Activated T-helper 17 cell treated with anti-CD3 and anti-CD28 coated beads, Interleukin-2, amount 50 U/mL, for 72 hours (primary cell): Measurements from ENCODE around the gene FAM107B. TPM values are rescaled to one million over a fixed set of nuclear protein-coding genes. Genes with fewer than 3 reads are reported as not detected.

Experiments
- ATAC-seq: fragments of 150-1000 bp; cut with Tn5 transposase; replicated peaks from 2 replicates; pipeline ENCODE4 v1.10.0; 2021; ENCODE audit warnings: mild to moderate bottlenecking, moderate library complexity
- H3K27ac Mint-ChIP-seq: one replicate; pipeline ENCODE4 v1.8.0; 2022; ENCODE audit warnings: mixed read lengths
- H3K27me3 Mint-ChIP-seq: one replicate; pipeline ENCODE4 v1.8.0; 2022; ENCODE audit warnings: mixed read lengths
- H3K36me3 Mint-ChIP-seq: one replicate; pipeline ENCODE4 v1.8.0; 2022; ENCODE audit warnings: low read depth, mild to moderate bottlenecking, mixed read lengths
- H3K4me1 Mint-ChIP-seq: one replicate; pipeline ENCODE4 v1.8.0; 2022; ENCODE audit warnings: mixed read lengths
- H3K4me3 Mint-ChIP-seq: one replicate; pipeline ENCODE4 v1.8.0; 2022; ENCODE audit warnings: mild to moderate bottlenecking, mixed read lengths
- H3K9me3 Mint-ChIP-seq: one replicate; pipeline ENCODE4 v1.8.0; 2022; ENCODE audit warnings: mixed read lengths
- total RNA-seq, 2 donors: library from RNA; stranded (reverse); gene quantifications; one replicate each; pipeline ENCODE4 v1.2.3, GENCODE V29; 2022

Gene FAM107B
- total RNA-seq, 2 donors from 2014 or later: 143 to 188 TPM

DNA sequence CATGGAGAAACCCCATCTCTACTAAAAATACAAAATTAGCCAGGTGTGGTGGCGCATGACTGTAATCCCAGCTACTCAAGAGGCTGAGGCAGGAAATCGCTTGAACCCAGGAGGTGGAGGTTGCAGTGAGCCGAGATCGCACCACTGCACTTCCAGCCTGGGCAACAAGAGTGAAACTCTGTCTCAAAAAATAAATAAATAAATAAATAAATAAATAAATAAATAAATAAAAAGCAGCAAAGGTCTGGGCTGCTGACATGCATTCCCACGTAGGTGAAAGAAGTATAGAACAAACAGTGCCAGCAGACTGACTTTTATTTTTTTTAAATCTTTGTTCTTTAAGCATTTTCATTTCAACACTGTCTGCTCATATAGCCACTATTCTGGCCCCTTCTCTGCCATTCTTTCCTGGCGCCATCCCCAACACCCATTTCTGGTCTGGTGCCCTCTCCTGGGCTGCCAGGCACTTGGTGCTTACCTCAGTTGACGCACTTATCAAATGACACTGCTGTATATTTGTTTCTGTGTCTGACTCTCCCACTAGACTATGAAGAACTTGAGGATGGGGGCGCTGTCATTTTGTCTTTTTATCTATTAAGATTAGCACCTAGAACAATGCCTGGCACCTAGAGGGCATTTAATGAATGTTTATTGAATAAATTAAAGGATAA is 15.6 kb downstream of the FAM107B start:
- peak; percentile 38 for ATAC-seq
- Mint-ChIP-seq H3K27ac (no peak overlapping the region), H3K4me1 (no peaks in the 10 kb centered on the region), H3K36me3 (no peaks in the 10 kb centered on the region), H3K27me3 (no peaks in the 10 kb centered on the region), H3K4me3 (no peak overlapping the region), H3K9me3 (no peaks in the 10 kb centered on the region)

- no peaks in the 10 kb centered on the region for H3K9me3 Mint-ChIP-seq
These were observed 16.2 kb downstream of the FAM107B start for GRCh38 chr10:14758451-14758850.

DNA sequence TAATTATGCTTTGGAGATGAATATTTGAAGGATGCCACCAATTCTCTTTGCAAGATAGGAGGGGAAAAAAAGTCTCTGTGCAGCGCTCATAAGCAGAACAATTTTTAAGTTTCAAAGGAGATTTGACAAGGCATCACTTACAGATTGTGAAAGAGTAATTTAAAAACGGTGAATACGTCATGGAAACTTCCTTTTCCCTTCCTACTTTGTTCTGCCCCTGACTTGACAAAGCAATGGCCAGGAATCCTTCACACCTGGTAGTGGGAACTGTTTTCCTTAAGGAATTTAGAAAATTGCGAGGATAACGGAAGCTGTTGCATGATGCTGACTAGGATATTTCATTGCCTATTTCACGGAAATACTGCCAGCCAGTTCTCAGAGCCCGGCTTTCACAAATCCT is 16.7 kb downstream of the FAM107B start:
- Mint-ChIP-seq H3K4me1 (no peaks in the 10 kb centered on the region), H3K4me3 (no peak overlapping the region), H3K36me3 (no peaks in the 10 kb centered on the region), H3K27me3 (no peaks in the 10 kb centered on the region), H3K9me3 (no peaks in the 10 kb centered on the region), H3K27ac (no peak overlapping the region)
- ATAC-seq: no peak

More at GRCh38 chr10:14758451-14758850, 16.2 kb downstream of the FAM107B start:
- ATAC-seq: no peak
- H3K27me3 Mint-ChIP-seq: no peaks in the 10 kb centered on the region
- no peaks in the 10 kb centered on the region for H3K4me1 Mint-ChIP-seq
- no peak overlapping the region for H3K4me3 Mint-ChIP-seq
- H3K27ac Mint-ChIP-seq: no peak overlapping the region
- no peaks in the 10 kb centered on the region for H3K36me3 Mint-ChIP-seq

- H3K36me3 Mint-ChIP-seq: no peaks in the 10 kb centered on the region
- no peak overlapping the region for H3K4me3 Mint-ChIP-seq
- no peaks in the 10 kb centered on the region for H3K27me3 Mint-ChIP-seq
- no peak for ATAC-seq
- H3K27ac Mint-ChIP-seq: no peak overlapping the region
- H3K4me1 Mint-ChIP-seq: no peaks in the 10 kb centered on the region
- no peaks in the 10 kb centered on the region for H3K9me3 Mint-ChIP-seq
These were observed 17.3 kb downstream of the FAM107B start for GRCh38 chr10:14757394-14757793.

GRCh38 chr10:14753441-14753840 is 21.3 kb downstream of the FAM107B start:
- no peaks in the 10 kb centered on the region for H3K36me3 Mint-ChIP-seq
- H3K27me3 Mint-ChIP-seq: no peaks in the 10 kb centered on the region
- no peak overlapping the region for H3K4me3 Mint-ChIP-seq
- H3K27ac Mint-ChIP-seq: no peak overlapping the region
- H3K4me1 Mint-ChIP-seq: no peaks in the 10 kb centered on the region
- no peak for ATAC-seq
- no peaks in the 10 kb centered on the region for H3K9me3 Mint-ChIP-seq

DNA sequence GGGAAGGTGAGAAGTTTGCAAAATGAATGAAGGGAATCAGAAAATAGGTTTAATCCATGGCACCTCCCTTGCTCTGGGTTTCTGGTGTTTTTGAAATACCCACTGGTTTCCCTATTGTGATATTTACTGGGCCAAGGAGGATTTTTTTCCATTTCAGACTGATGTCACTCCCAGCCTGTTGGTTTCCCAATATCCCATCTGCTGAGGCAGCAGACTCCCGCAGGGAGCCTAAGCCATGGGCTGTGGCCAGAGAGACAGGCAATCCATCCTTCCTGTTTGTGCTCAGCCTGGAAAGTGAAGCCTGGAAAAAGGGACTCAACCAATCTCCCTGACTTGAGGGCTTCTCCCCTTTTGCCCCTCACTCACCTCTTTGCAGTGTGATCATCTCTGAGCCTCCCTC is 22.8 kb downstream of the FAM107B start:
- Mint-ChIP-seq H3K9me3 (no peaks in the 10 kb centered on the region), H3K4me1 (no peaks in the 10 kb centered on the region), H3K4me3 (no peak overlapping the region), H3K27me3 (no peaks in the 10 kb centered on the region), H3K36me3 (no peaks in the 10 kb centered on the region), H3K27ac (no peak overlapping the region)
- ATAC-seq: no peak

- Mint-ChIP-seq H3K36me3 (no peaks in the 10 kb centered on the region), H3K4me1 (no peaks in the 10 kb centered on the region), H3K4me3 (no peak overlapping the region), H3K27me3 (no peaks in the 10 kb centered on the region), H3K27ac (no peak overlapping the region), H3K9me3 (no peaks in the 10 kb centered on the region)
- no peak for ATAC-seq
These were observed 23.4 kb downstream of the FAM107B start for GRCh38 chr10:14751014-14751896.

- Mint-ChIP-seq H3K36me3 (no peaks in the 10 kb centered on the region), H3K9me3 (no peaks in the 10 kb centered on the region), H3K4me1 (no peaks in the 10 kb centered on the region), H3K27ac (no peak overlapping the region), H3K27me3 (no peaks in the 10 kb centered on the region), H3K4me3 (no peak overlapping the region)
- ATAC-seq: no peak
These were observed 25.5 kb downstream of the FAM107B start for GRCh38 chr10:14749070-14749809.

DNA sequence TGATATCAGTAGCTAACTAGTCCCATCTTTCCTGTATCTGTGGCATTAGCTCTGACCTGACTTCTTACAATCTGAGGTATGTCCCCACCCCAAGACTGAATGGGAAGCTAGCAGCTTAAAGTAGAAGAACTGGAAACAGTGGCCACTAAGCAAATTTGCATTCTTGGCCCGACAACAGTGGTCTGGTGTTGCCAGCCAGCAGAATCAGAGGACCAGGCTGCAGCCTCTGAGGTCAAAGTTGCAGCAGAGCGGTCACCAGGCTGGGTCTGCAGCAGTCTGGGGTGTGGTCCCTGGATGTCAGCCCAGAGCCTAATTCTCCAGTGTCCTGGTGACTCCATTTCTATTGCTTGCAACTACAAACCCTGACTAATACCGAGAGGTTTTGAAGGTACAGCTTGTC is 26.3 kb downstream of the FAM107B start:
- H3K4me3 Mint-ChIP-seq: no peak overlapping the region
- H3K4me1 Mint-ChIP-seq: no peaks in the 10 kb centered on the region
- no peaks in the 10 kb centered on the region for H3K36me3 Mint-ChIP-seq
- no peak overlapping the region for H3K27ac Mint-ChIP-seq
- H3K27me3 Mint-ChIP-seq: no peaks in the 10 kb centered on the region
- ATAC-seq: no peak
- H3K9me3 Mint-ChIP-seq: no peaks in the 10 kb centered on the region

DNA sequence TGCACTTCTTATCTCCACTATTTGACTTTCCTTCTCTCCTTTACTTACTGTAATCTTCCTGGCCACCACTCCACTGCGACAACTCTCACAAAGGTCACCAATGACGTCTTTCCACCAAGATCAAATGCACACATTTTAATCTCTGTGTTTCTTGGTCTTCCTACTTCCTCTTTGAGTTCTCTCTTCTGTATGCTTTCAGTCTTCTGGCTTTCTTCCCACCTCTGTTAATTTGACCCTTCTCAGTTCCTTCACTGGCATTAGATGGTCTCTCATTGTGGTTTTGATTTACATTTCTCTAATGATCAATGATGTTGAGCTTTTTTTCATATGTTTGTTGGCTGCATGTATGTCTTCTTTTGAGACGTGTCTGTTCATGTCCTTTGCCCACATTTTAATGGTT is 31.9 kb downstream of the FAM107B start:
- H3K27ac Mint-ChIP-seq: peak overlapping the region; percentile 69
- peak; percentile 58 for ATAC-seq
- H3K36me3 Mint-ChIP-seq: no peaks in the 10 kb centered on the region
- H3K9me3 Mint-ChIP-seq: peaks cover 4% of the 10 kb centered on the region
- no peaks in the 10 kb centered on the region for H3K27me3 Mint-ChIP-seq
- peaks cover 7% of the 10 kb centered on the region for H3K4me1 Mint-ChIP-seq
- peak overlapping the region; percentile 45 for H3K4me3 Mint-ChIP-seq

DNA sequence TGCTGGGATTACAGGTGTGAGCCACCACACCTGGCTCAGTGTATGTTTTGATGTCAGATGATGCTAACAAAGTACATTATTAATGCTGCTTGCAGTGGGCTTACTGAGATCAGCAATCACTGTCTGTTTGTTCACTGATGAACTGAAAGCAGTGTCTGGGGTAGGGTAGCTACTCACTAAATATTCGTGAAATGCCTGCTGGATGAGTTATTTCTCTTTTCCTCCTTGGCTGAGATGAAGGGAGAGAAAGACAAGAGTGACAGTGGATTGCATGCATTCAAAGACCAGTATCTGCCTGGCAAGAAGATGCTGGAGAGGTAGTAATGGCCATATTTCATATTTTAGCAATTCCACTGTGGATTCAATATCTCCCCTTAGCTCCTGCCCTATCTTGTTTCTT is 32.3 kb downstream of the FAM107B start:
- Mint-ChIP-seq H3K9me3 (peaks cover 4% of the 10 kb centered on the region), H3K27ac (peak overlapping the region; percentile 69), H3K36me3 (no peaks in the 10 kb centered on the region), H3K27me3 (no peaks in the 10 kb centered on the region), H3K4me3 (peak overlapping the region; percentile 45), H3K4me1 (peaks cover 7% of the 10 kb centered on the region)
- ATAC-seq: no peak

- peaks cover 7% of the 10 kb centered on the region for H3K4me1 Mint-ChIP-seq
- H3K27ac Mint-ChIP-seq: peak overlapping the region; percentile 34
- no peaks in the 10 kb centered on the region for H3K36me3 Mint-ChIP-seq
- H3K4me3 Mint-ChIP-seq: no peak overlapping the region
- no peak for ATAC-seq
- H3K9me3 Mint-ChIP-seq: peaks cover 4% of the 10 kb centered on the region
- no peaks in the 10 kb centered on the region for H3K27me3 Mint-ChIP-seq
These were observed 33.9 kb downstream of the FAM107B start for GRCh38 chr10:14740684-14741247.

DNA sequence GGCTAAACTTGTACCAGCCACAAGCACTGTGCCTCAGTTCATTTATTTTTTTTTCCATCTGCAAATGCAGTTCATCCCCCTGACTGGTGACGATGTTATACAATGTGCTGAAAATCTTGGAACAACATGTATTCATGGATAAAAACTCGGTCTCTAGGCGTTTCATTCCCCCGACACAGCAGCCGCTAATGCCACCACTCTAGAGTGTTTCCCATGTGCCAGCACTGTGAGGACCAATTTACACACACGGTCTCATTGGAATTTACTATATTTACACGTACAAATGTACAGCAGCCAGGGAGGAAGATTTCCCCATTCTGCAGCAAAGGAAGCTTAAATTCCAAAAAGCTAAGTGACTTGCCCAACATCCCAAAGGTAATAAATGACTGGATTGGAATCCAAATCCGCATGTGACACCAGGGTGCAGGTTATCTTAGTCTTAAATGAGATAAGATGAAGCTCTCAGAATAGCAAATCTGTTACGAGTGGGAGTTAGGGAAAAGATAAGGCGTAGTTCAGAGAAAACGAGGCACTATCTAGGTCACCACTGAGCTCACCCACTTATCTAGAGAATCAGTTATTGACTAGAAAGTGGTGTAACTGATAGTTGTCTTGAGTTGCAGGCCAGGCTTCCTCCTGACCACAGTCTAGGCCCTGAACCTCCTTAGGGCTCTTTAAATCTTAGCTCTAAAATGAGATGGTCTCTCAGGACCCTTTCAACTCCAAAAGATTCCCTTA is 36.7 kb downstream of the FAM107B start:
- H3K27ac Mint-ChIP-seq: no peak overlapping the region
- H3K36me3 Mint-ChIP-seq: no peaks in the 10 kb centered on the region
- ATAC-seq: no peak
- H3K27me3 Mint-ChIP-seq: no peaks in the 10 kb centered on the region
- no peak overlapping the region for H3K4me3 Mint-ChIP-seq
- peaks cover 6% of the 10 kb centered on the region for H3K4me1 Mint-ChIP-seq
- peaks cover 4% of the 10 kb centered on the region for H3K9me3 Mint-ChIP-seq

- H3K4me1 Mint-ChIP-seq: no peaks in the 10 kb centered on the region
- peak overlapping the region; percentile 2 for H3K27ac Mint-ChIP-seq
- no peak overlapping the region for H3K4me3 Mint-ChIP-seq
- no peaks in the 10 kb centered on the region for H3K27me3 Mint-ChIP-seq
- no peak for ATAC-seq
- H3K9me3 Mint-ChIP-seq: no peaks in the 10 kb centered on the region
- H3K36me3 Mint-ChIP-seq: no peaks in the 10 kb centered on the region
These were observed 38.1 kb downstream of the FAM107B start for GRCh38 chr10:14736600-14737081.
